TTC549 (cell line): ENCODE measurements around the gene RNASET2.

Experiments used
- FAIRE-seq: peaks from 2 replicates; lab custom pipeline; 2012; peaks lifted over from hg19 to GRCh38; lab: Jason Lieb, UNC

RNASET2 gene

DNA sequence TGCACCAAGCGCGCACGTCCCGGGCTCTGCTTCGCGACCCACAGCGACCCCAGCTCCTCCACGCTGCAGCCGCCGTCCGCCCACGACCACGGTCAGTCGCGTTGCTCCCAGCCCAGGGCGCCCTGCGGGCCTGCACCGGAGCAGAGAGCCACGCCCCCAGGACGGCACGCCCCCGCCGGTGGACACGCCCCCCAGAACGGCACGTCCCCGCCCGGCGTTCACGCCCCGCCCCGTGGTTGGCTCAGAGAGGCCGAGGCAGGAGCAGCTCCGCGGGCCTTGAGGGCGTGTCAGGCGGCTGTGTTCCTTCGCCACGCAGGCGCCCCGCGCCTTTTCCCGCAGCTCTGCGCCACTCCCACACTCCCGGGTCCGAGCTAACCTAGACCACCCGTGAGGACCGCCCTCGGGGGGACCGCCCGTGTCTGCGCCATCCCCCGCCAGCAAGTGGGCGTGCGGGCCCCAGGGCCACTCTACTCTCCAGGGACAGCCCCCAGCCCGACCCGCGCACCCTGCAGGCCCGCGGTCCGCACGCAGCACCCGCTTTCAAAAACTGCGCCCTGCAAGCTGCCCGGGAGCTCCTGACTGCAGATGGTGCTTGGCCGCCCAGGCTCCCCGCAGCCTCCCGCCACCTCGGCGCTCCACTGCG is at the start of gene RNASET2:
RNASET2 (minus strand) TSS at position 107 of the 643 bp plus-strand sequence. CDS start 368 bp downstream, outside the sequence.
- FAIRE-seq = no peak

DNA sequence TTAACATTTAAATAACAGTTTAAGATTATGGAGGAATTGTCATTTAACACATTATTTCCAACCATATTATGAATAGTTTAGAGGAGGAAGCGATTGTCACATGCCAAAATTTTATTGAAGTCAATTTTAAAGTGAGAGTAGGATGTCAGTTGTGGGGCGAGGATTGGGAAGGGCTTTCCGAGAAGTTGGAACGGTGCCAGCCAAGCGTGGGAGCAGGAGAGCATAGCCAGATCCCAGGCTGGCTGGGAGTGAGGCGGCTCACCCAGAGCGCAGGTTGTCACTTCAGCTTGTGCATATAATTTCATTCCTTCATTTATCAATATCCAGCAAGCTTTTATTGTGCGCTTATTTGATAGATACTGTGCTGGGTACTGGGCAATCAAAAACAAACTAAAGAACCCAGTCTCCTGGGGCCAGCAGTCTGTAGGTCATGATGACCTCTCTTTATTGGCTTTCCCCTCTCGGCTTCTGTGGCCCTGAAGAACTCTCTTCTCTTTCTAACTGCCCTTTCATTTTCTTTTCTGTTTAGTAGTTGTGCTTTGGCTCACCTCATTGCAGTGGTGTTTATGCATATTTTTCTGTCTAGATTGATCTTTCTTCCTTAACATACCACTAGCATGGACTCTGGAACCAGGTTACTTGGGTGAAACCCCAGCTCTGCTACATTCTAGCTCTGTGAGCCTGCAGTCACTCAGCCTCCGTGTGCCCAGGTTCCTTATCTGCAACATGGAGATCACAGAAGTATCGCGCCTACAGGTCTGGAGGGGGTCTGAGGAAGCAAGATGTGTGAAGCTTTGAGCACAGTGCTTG is 49.2 kb upstream of the RNASET2 start:
- no peak for FAIRE-seq

DNA sequence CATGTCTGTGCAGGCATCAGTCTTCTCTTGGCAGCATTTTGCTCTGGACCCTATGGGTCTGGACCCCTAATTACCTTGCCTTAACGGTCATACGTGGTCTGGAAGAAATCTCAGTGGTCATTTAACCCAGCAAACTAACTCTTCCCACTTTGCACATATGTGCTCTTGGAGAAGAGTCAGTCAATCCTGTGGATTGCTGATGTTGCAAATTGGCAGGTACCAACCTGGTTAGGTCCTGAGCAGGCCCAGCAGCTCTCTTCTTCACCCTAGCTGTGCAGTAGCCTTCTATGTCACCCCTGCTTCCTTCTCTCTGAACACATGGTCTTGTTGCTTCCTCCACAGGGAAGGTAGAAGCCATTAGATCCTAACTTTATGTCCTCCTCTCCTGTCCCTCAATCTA is 44.4 kb upstream of the RNASET2 start:
- no peak for FAIRE-seq

DNA sequence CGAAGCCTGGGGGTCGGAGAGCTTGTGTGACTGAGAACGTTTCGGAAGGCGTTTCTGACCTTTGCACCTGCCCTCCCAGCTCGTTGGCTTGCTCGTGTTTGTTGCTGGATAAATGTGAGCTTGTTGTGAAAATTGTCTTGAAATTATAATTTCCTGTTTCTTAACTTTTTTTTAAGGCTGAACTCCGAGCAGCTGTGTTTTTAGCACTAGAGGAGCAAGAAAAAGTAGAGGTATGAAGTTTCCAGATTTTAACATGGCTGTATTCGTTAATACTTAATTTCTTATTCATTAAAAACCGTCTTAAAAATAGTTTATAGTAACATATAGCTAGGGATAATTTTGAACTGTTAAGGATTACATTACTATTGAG is 43.5 kb upstream of the RNASET2 start:
- no peak for FAIRE-seq

DNA sequence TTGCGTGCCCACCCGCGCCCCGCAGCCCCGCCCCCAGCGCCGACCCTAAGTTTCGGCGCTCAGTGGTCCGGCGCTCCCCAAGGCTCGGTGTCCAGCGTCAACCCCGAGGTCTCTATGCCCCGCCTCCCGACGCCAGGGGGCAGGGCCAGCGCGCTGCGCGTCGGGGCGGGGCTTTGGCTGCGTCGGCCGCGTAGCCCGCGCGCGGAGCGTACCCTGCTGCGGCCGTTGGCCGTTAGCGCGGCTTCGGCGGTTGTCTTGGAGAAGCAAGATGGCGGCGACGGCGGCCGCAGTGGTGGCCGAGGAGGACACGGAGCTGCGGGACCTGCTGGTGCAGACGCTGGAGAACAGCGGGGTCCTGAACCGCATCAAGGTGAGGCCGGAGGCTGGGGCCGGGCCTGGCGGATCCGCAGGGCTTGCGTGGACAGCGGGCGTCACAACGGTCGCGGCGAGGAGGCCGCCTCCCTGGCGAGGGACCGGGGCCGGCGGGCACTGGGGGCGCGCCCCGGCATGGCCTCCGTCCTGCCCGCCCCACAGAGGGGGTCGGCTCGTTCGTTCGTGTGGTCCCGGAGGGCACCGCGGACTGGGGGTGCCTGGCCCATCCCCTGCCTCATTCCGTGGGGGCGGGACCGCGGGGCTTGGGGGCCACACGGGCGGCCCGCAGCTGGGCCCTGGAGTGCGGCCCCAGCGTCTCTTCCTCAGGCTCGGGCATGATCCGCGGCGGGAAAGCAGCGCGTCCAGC is 43.0 kb upstream of the RNASET2 start, which contains the start of gene CEP43:
CEP43 (plus strand) TSS at position 253 of the 739 bp plus-strand sequence; CDS start at position 269, 16 bp downstream.
- FAIRE-seq = no peak

DNA sequence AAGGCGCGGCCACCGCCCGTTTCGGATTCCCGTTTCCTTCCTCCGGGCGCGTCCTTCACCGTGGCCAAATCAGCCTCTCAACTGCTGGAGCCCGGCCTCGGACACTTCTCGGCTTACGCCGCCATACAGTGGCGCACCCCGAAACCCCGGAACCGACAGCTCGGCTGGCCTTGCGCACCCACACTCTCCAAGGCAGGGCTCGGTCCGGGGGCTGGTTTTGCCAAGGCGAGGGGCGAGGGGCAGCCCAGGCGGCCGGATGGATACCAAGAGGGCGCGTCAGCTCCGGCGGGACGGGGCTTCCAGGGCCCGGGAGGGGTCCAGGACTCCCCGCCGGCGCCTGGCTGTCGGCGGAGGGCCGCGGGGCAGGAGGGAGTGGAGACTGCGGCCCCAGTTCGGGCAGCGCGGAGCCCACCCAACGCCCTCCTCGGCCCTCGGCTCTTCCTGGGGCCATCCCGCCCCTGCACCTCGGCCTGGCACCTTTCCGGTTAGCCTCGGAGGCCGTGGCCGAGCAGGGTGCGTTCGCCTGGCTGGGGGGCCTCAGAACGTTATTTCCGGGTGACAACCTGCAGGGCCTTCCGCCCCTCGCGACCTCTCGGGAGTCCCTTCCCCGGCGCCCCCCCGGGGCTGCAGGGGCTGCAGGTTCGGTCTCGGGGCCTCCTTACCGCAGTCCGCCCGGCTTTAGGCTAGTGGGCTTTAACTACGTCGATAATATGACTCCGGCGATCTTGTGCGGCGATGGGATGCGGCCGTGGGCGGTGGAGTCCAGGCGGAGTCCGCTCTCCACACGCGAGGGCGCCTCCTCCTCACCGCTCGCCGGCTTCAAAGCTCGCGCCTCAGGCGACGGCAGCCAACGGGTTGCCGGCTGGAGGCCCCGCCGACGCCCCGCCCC is 42.1 kb upstream of the RNASET2 start:
- no peak for FAIRE-seq

DNA sequence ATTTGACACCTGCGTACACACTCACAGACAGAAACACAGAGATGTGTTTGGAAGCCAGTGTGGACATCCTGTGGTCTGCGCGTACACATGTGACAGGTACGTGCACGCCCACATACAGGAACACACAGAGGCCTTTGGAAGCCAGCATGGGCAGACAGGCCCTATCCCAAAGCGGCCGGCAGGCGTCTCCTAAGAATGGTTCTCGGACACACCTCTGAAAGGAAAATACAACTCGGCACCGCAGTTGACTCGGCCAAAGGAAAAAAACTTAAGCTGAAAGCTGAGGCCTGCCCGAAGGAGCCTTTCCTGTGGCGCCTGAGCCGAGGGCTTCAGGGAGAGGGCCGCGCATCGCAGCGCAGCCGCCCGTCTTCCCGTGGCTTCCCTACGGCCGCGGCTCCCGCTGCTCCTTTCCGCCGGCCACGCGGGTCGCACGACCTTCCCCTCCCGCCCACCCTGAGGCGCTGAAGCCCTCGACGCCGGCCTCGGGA is 41.5 kb upstream of the RNASET2 start:
- no peak for FAIRE-seq

GRCh38 chr6:166997348-166997747 is 41.0 kb upstream of the RNASET2 start:
- no peak for FAIRE-seq

- no peak for FAIRE-seq
These were observed 40.1 kb upstream of the RNASET2 start for GRCh38 chr6:166996406-166996805.

DNA sequence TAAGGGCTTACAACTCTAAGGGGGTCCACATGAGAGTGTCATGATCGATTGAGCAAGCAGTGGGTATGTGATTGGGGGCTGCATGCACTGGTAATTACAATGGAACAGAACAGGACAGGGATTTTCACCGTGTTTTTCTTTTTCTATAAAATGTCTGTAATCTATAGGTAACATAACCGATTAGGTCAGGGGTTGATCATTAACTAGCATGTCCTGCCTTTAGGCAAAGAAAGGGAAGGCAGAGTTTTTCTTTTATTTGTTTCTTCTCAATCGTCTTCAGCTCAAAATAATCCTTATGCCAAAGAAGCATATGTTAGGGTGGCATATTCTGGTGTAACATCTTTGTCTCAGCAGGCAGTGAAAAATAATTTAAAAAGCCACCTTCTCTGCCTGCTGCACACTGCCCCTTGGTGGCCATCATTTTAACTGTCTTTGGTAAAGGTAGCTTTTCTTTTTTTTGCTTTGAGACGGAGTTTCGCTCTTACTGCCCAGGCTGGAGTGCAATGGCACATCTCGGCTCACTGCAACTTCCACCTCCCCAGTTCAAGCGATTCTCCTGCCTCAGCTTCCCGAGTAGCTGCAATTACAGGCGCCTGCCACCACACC is 33.2 kb upstream of the RNASET2 start:
- no peak for FAIRE-seq

- FAIRE-seq = no peak
These were observed 32.4 kb upstream of the RNASET2 start for GRCh38 chr6:166988674-166989201.

DNA sequence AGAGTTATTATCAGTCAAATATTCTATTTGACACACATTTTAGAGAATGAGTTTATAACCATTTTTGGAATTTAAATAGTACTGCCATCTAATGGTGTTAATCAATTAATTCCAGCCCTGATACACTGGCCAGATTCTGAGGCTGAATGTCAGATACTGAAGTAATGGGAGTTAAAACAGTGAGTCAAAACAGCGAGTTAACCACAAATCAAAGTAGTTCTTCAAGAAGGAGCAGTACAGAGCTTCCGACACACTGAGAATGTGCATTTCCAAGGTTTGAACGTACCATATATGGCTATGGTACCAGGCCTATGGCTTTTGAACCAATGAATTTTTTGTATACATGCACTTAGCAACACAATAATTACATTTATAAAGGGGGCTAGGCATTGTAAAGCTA is 31.6 kb upstream of the RNASET2 start:
- no peak for FAIRE-seq

DNA sequence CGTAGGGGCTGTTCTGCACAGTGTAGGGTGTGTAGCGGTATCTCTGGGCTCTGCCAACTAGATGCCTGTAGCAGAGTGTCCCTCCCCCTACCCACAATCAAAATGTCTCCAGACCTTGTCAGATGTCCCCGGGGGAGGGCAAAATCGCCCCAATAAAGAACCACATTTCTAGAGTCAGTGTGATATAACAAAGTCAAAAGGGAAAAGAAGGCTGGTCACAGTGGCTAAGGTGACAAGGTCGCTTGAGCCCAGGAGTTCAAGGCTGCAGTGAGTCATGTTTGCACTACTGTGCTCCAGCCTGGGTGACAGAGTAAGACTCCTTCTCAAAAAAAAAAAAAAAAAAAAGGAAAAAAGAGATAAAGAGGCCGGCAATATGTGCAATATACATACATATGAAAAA is 31.1 kb upstream of the RNASET2 start:
- no peak for FAIRE-seq

DNA sequence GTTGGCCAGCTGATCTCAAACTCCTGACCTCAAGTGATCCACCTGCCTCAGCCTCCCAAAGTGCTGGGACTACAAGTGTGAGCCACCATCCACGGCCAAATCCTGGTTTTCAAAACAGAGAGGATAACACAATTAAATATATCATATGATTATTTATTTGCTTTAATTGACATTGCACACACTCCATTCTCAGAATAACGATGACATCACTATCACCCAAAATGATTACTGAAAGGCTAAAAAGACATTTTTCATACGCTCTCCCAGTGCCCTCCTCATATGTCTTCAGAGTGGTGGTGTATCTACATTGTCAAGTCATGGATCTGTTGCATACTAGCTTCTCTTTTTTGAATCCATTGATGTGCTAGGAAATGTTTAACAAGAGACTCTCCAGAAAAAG is 24.4 kb upstream of the RNASET2 start:
- FAIRE-seq = no peak

DNA sequence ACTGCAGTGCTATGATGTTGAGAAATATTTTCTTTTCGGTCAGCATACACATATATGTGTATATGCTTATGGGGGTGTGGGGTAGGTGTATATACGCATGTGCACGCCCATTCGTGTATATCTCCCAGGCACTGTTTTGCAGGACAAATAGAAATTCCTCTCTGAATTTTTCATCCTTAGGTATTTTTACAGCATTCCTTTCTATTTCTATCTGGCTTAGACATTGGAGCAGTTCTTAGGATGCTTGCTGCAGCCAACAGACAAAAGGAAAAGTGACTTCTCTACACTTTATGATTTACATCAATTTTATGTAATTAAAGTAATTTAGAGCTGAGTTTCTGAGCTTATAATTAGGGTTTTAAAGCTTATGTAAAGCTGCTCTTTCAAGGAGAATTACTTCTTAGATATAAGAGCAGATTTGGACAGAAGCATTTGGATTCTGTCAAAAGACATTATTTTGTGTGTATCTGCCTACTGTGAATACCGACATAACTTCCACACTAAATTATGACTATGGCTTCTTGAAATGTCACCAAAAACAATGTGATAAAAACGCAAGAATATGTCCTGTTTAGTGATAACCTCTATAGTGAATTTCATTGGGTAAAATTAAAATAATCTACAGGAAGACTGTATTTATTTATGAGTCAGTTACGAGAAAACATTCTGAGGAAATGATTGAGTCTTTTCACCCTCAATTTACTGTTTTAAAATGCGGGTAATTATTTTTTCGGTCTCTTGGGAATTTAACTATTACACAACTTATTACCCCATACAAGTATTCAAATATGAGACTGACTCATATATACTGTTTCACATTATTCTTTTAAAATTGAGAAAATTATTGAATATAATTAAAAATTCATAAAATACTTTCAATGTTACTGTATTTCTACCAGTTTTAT is 21.5 kb upstream of the RNASET2 start:
- FAIRE-seq = no peak

DNA sequence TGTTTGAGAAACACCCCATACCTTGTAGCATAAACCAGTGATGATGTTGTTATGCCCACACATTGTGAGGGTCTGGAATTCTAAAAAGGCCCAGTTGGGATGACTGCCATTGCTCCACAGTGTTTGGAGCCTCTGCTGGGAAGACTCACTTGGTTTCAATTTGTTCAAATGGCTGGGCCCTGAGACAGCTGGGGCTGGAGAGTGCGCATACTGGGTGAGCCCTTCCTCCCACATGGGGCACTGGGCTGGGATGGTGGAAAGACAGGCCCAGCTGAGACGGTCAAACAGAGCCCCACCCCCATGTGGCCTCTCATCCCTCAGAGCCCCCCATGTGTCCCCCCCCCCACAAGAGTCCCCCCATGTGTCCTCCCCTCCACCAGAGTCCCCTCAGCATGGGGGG is 20.3 kb upstream of the RNASET2 start:
- FAIRE-seq = no peak

- FAIRE-seq = no peak
These were observed 15.8 kb upstream of the RNASET2 start for GRCh38 chr6:166972101-166972500.

DNA sequence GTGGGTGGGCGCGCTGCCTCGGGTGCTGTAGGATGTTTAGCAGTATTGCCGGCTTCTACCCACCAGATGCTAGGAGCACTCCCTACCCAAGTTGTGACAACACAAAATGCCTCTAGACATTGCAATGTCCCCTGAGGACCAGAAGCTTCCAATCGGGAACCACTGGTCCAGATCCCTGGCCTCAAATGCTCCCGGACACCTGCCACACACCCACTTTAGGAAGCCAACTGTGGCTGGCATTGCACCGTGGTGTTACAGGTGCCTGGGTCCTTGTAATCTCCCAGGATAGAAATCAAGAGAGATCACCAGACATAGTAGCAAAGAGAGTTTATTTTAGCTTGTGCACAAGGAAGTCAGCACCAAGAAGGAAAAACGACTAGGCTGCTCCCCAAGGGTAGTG is 14.9 kb upstream of the RNASET2 start:
- no peak for FAIRE-seq

DNA sequence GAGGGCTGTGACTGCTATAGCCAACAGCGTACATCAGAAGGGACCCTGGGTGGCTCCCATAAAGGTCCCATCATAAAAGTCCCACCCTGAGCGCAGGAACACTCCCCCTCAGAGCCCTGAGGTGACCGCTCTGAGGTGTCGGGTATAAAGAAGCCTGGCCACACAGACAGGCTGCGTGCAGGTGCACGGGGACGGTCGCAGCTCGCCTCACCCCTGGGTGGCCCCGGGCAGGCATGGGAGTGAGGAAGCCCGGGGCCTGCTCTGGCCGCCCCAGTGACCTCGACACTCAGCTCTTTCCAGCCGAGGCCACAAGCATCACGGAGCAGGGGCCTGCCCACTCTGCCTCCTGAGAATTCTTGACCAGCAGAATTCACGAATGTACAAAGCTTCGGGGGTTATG is 14.4 kb upstream of the RNASET2 start:
- no peak for FAIRE-seq

DNA sequence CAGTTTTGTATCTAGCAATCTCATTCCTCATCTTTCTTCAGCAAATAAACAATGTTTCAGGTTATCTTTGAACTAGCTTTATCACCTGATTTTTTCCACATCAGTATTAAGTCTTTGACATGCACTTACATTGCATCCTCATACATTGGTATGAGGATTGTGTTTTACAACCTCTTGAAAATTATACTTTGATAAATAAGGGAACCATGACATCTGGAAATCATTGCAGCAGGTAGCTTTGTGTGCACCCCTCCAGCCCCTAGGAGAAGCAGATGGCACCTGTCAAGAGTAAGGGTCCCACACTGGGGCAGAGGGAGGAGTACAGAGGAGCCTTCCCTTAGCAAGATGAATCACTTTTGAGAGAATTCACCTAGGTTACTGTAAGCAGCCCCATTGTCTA is 13.7 kb upstream of the RNASET2 start:
- no peak for FAIRE-seq
